ENCODE measurements around the gene MAB21L3.

GRCh38 chr1:116154536-116154935 is 43.3 kb downstream of the MAB21L3 start:
- TF ChIP-seq POLR2AphosphoS5 (IDR thresholded peaks at IDR 0.05; ENCODE audit: borderline replicate concordance, low read depth, low read length) (no peak), EZH2 (IDR thresholded peaks at IDR 0.05) (no peak), FOXP2 (optimal IDR thresholded peaks at IDR 0.05; ENCODE audit: control extremely low read depth, extremely low read length, insufficient read depth) (no peak)
